ENCODE data around the gene TMEM183A. TPM values are rescaled to one million over a fixed set of nuclear protein-coding genes. Genes with fewer than 3 reads are reported as not detected.
A peak's percentile ranks its signal among the peaks of the same experiment; 100 is the strongest.

The TMEM183A gene, protein sequence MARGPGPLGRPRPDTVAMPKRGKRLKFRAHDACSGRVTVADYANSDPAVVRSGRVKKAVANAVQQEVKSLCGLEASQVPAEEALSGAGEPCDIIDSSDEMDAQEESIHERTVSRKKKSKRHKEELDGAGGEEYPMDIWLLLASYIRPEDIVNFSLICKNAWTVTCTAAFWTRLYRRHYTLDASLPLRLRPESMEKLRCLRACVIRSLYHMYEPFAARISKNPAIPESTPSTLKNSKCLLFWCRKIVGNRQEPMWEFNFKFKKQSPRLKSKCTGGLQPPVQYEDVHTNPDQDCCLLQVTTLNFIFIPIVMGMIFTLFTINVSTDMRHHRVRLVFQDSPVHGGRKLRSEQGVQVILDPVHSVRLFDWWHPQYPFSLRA
- total RNA-seq (10 to 100 TPM; 42.0 to 67.4 (median 46.6) TPM), polyA plus RNA-seq (10 to 100 TPM; 44.0 to 72.4 TPM)
- long read RNA-seq, donor 1, transcript TMEM183A-201 (8 exons, 3,019 nt): major isoform, 194 of 306 reads
- long read RNA-seq, donor 1, partial matches to known transcripts: 13 of 306 reads
- long read RNA-seq, donor 1, other reads (novel, unspliced or antisense): 99 of 306 reads
- long read RNA-seq, donor 2, transcript TMEM183A-201 (8 exons, 3,019 nt): major isoform, 20 of 81 reads
- long read RNA-seq, donor 2, partial matches to known transcripts: 51 of 81 reads
- long read RNA-seq, donor 2, other reads (novel, unspliced or antisense): 10 of 81 reads
- long read RNA-seq, donor 3, transcript TMEM183A-201 (8 exons, 3,019 nt): major isoform, 50 of 100 reads
- long read RNA-seq, donor 3, partial matches to known transcripts: 12 of 100 reads
- long read RNA-seq, donor 3, other reads (novel, unspliced or antisense): 38 of 100 reads

DNA sequence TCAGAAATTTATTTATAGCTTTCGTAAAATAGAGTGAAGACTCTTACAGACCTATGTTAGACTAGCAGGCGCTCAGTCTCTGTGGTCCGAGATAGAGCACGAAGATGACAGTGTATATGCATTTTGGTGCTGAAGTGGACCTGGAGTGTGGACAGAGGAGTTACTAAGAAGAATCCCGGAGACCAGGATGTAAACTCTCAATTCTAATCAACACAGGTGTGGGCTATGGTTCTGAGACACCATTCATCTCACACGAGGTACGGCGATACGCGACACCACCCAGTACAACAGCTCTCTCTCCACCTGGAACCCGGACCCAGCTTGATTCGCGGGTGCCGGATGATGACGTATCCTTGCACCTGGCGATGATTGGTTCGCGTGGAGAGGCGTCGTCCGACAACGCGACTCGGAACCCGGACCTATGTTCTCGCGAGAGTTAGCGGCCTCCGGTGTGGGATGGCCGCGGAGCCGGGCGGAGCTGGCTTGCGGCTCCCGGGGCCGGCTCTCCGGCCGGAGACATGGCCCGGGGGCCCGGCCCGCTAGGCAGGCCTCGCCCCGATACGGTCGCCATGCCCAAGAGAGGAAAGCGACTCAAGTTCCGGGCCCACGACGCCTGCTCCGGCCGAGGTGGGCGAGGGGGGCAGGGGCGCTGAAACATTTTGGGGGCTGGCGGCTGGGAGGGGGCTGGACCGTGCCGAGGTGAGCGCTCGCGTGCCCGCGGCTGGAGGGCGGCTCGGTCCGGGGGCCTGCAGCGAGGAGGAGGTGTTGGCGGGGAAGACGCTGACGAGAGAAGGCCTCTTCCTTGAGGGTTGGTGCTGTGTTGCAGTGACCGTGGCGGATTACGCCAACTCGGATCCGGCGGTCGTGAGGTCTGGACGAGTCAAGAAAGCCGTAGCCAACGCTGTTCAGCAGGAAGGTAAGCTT is at the start of gene TMEM183A:
Gene TMEM183A, plus strand, starts transcription at position 427 of the 924 bp plus-strand sequence. Its CDS starts 92 bp downstream, at position 519.
- peak; percentile 96 to 97 (median 96) for DNase-seq
- Histone ChIP-seq H3K4me3 (peak within 1 kb of the TSS; percentile 99), H3K27ac (peak within 1 kb of the TSS; percentile 61 to 87), H3K36me3 (no peaks in the 10 kb centered on the region), H3K27me3 (no peaks in the 10 kb centered on the region), H3K9me3 (no peaks in the 10 kb centered on the region), H3K4me1 (ENCODE audit: insufficient read depth) (peaks cover 4% of the 10 kb centered on the region)
- TF ChIP-seq, protein P1, sequence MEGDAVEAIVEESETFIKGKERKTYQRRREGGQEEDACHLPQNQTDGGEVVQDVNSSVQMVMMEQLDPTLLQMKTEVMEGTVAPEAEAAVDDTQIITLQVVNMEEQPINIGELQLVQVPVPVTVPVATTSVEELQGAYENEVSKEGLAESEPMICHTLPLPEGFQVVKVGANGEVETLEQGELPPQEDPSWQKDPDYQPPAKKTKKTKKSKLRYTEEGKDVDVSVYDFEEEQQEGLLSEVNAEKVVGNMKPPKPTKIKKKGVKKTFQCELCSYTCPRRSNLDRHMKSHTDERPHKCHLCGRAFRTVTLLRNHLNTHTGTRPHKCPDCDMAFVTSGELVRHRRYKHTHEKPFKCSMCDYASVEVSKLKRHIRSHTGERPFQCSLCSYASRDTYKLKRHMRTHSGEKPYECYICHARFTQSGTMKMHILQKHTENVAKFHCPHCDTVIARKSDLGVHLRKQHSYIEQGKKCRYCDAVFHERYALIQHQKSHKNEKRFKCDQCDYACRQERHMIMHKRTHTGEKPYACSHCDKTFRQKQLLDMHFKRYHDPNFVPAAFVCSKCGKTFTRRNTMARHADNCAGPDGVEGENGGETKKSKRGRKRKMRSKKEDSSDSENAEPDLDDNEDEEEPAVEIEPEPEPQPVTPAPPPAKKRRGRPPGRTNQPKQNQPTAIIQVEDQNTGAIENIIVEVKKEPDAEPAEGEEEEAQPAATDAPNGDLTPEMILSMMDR (IDR thresholded peaks at IDR 0.05): no peak
- peak; percentile 92 for TF ChIP-seq POLR2A (IDR thresholded peaks at IDR 0.05)
- peak; percentile 4 for TF ChIP-seq EP300 (IDR thresholded peaks at IDR 0.05)
- WGBS, 3 donors: 0% methylated on average over 60 to 78 of the region's 78 CpGs
- intact Hi-C loops (cut with DNase I): no loop called here

DNA sequence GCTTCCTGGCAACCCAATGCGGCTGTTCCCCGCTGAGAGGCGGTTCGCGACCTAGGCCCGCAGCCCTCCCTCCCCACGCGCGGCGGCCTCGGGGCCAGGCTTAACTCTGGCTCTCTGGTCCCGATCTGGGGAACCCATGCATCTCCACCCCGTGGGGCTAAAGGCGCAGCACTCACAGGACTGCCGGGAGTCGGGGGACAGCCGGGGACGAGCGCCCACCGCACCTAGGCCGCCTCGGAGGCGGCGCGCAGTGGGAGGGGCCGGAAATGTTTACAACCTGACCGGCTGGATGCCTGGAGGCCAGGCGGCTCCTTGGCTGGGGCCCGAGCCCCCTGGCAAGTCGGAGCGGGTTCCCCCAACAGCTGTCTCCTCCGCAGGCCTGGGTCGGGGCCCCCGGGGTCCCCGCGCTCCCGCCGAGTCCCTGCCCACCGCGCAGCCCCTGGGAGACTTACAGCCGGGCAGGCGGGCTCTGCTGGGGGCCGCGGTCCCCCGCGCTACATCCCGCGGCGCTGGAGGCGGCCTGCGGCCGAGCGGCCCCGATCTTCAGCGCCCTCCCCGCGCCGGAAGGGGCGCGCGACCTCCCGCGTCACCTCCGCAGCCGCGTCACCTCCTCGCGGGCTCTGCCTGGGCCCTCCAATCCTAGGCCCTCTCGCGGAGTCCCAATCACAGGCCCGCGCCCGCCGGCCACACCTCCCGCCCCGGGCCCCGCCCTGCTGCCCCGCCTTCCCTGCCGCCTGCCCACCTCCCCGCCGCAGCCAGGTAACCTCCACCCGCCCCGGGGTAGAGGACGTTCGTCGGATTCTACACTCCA is 49.2 kb upstream of the TMEM183A start, which contains the start of gene ADIPOR1:
Gene ADIPOR1, minus strand, starts transcription at position 580 of the 811 bp plus-strand sequence. CDS start 7,242 bp downstream, outside the sequence.
- DNase-seq: peak; percentile 88 to 93 (median 91)
- intact Hi-C loops (cut with DNase I): no loop called here
- Histone ChIP-seq H3K4me3 (peak within 1 kb of the TSS; percentile 76), H3K9me3 (no peaks in the 10 kb centered on the region), H3K27ac (peak within 1 kb of the TSS; percentile 89 to 94), H3K4me1 (ENCODE audit: insufficient read depth) (peaks cover 4% of the 10 kb centered on the region), H3K27me3 (no peaks in the 10 kb centered on the region), H3K36me3 (no peaks in the 10 kb centered on the region)
- no peak for TF ChIP-seq EP300 (IDR thresholded peaks at IDR 0.05)
- peak; percentile 94 for TF ChIP-seq POLR2A (IDR thresholded peaks at IDR 0.05)
- TF ChIP-seq, protein P1 (IDR thresholded peaks at IDR 0.05): peak in 2 of 3 donors; percentile 24 to 56
- 0 to 1% (median 0%) methylated on average over 49 to 86 of the region's 86 CpGs for WGBS, 3 donors

DNA sequence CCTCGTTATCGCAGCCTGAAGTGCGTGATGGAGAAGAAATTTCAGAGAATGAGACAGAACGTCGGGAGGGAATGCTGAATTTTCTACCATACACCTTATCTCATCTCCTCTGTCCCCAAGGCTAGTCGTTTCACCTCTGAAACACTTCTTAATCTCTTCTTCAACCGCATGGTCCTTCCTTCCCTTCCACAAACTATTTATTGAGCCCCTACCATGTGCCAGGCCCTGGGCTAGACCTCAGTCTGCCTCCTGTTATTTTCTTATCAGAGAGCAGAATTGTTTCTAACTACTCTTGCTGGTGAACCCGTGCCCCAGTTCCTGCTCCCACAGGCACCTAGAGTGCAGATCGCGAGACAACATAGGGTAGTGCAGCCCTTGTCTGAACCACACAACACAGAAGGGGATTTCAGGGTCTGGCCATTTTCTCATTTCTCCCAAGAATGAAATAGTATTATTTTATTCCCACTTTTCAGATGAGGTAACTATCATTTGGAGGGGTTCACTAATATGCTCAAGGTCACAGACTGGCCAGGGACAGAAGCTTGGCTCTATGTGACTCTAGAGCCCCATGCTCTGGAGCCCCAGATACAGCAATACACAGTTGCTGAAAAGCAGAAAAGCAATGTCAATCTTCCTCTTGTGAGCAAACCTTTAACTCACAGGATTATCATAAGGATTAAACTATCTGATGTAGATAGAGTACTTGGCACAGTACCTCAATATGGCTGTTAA is 48.5 kb upstream of the TMEM183A start:
- Histone ChIP-seq H3K4me3 (peak overlapping the region; percentile 76), H3K9me3 (no peaks in the 10 kb centered on the region), H3K4me1 (ENCODE audit: insufficient read depth) (peaks cover 4% of the 10 kb centered on the region), H3K27ac (peak overlapping the region; percentile 89 to 94), H3K36me3 (no peaks in the 10 kb centered on the region), H3K27me3 (no peaks in the 10 kb centered on the region)
- no peak for DNase-seq
- 0 to 2% (median 1%) methylated on average over 10 of the region's 10 CpGs for WGBS, 3 donors
- TF ChIP-seq EP300 (IDR thresholded peaks at IDR 0.05) (no peak), POLR2A (IDR thresholded peaks at IDR 0.05) (no peak)
- TF ChIP-seq, protein P1 (IDR thresholded peaks at IDR 0.05): no peak
- intact Hi-C loops (cut with DNase I): no loop called here

All from ovary (tissue), 10 donors.